Measurements from ENCODE around the gene PICALM. TPM values are rescaled to one million over a fixed set of nuclear protein-coding genes. Genes with fewer than 3 reads are reported as not detected.

Gene PICALM
- total and polyA plus RNA-seq, 2 of the 13 experiments (the other 11 are each of a cell fraction or from before 2014, with no cell fraction given): 97.6 to 154 TPM

- TF ChIP-seq ZNF18 (CRISPR knock-in tag; IDR thresholded peaks at IDR 0.05; ENCODE audit: insufficient replicate concordance) (peak; percentile 12), ZNF646 (CRISPR knock-in tag; IDR thresholded peaks at IDR 0.05) (no peak), MLXIP (CRISPR knock-in tag; IDR thresholded peaks at IDR 0.05; ENCODE audit: borderline replicate concordance) (no peak), TGIF2 (CRISPR knock-in tag; IDR thresholded peaks at IDR 0.05) (peak; percentile 37; the same call in 1 of the 2 replicates), ZSCAN5A (CRISPR knock-in tag; IDR thresholded peaks at IDR 0.05; ENCODE audit: borderline replicate concordance) (no peak), ATF5 (CRISPR knock-in tag; IDR thresholded peaks at IDR 0.05; ENCODE audit: low read depth) (no peak), SMARCE1 (IDR thresholded peaks at IDR 0.05; ENCODE audit: borderline replicate concordance) (no peak), ZNF678 (CRISPR knock-in tag; IDR thresholded peaks at IDR 0.05) (no peak), STAT5B (CRISPR knock-in tag; IDR thresholded peaks at IDR 0.05) (no peak), ZBTB3 (CRISPR knock-in tag; IDR thresholded peaks at IDR 0.05; ENCODE audit: borderline replicate concordance, low read depth) (no peak), SIN3A (IDR thresholded peaks at IDR 0.05; ENCODE audit: borderline replicate concordance, low read depth, low read length) (no peak), ZBTB49 (CRISPR knock-in tag; IDR thresholded peaks at IDR 0.05; ENCODE audit: borderline replicate concordance) (no peak)
These were observed 671 bp upstream of the PICALM start (continued) for GRCh38 chr11:86069408-86070101.
